Skeletal muscle satellite cell (primary cell): ENCODE data around the gene IMMP2L.

ENCODE experiments used
- H3K27me3 ChIP-seq: 2 replicates; pipeline ENCODE4 v1.7.0; 2013; ENCODE audit warnings: low read length; ENCODE audit not compliant: control insufficient read depth, insufficient read depth
- H3K36me3 ChIP-seq: 2 replicates; pipeline ENCODE4 v1.7.0; 2013; ENCODE audit warnings: mild to moderate bottlenecking, control low read depth, low read length; ENCODE audit not compliant: insufficient read depth
- H3K4me1 ChIP-seq: 2 replicates; pipeline ENCODE4 v1.7.0; 2013; ENCODE audit warnings: low read length; ENCODE audit not compliant: control insufficient read depth, insufficient read depth
- H3K4me2 ChIP-seq: 2 replicates; pipeline ENCODE4 v1.7.0; 2013; ENCODE audit warnings: mild to moderate bottlenecking, low read length
- H3K4me3 ChIP-seq: 2 replicates; pipeline ENCODE4 v1.7.0; 2013; ENCODE audit warnings: low read length
- H3K9ac ChIP-seq: 2 replicates; pipeline ENCODE4 v1.7.0; 2013; ENCODE audit warnings: mild to moderate bottlenecking, low read depth, low read length, moderate library complexity
- H3K9me3 ChIP-seq: replicated peaks from 2 replicates; pipeline ENCODE4 v1.7.0; 2013; ENCODE audit warnings: mild to moderate bottlenecking, control low read depth, low read length

The IMMP2L gene

GRCh38 chr7:110911632-110912031 lies 650.7 kb downstream of the IMMP2L start:
- Histone ChIP-seq H3K9me3 (no peaks in the 10 kb centered on the region), H3K36me3 (no peaks in the 10 kb centered on the region), H3K4me2 (no peak overlapping the region), H3K9ac (no peak overlapping the region), H3K4me1 (no peaks in the 10 kb centered on the region), H3K27me3 (no peaks in the 10 kb centered on the region), H3K4me3 (no peak overlapping the region)

GRCh38 chr7:110909117-110909516 lies 653.2 kb downstream of the IMMP2L start:
- no peak overlapping the region for H3K4me3 ChIP-seq
- H3K9ac ChIP-seq = no peak overlapping the region
- no peak overlapping the region for H3K4me2 ChIP-seq
- H3K4me1 ChIP-seq = no peaks in the 10 kb centered on the region
- no peaks in the 10 kb centered on the region for H3K9me3 ChIP-seq
- H3K36me3 ChIP-seq = no peaks in the 10 kb centered on the region
- H3K27me3 ChIP-seq = no peaks in the 10 kb centered on the region

GRCh38 chr7:110905773-110906566 lies 656.3 kb downstream of the IMMP2L start:
- no peaks in the 10 kb centered on the region for H3K27me3 ChIP-seq
- no peak overlapping the region for H3K4me2 ChIP-seq
- H3K9ac ChIP-seq = no peak overlapping the region
- no peak overlapping the region for H3K4me3 ChIP-seq
- no peaks in the 10 kb centered on the region for H3K36me3 ChIP-seq
- no peaks in the 10 kb centered on the region for H3K9me3 ChIP-seq
- no peaks in the 10 kb centered on the region for H3K4me1 ChIP-seq

GRCh38 chr7:110898516-110898915 lies 663.8 kb downstream of the IMMP2L start:
- no peaks in the 10 kb centered on the region for H3K27me3 ChIP-seq
- no peaks in the 10 kb centered on the region for H3K36me3 ChIP-seq
- H3K4me2 ChIP-seq = no peak overlapping the region
- no peaks in the 10 kb centered on the region for H3K9me3 ChIP-seq
- H3K4me3 ChIP-seq = no peak overlapping the region
- H3K4me1 ChIP-seq = no peaks in the 10 kb centered on the region
- no peak overlapping the region for H3K9ac ChIP-seq

GRCh38 chr7:110897538-110897937 lies 664.8 kb downstream of the IMMP2L start:
- Histone ChIP-seq H3K27me3 (no peaks in the 10 kb centered on the region), H3K9ac (no peak overlapping the region), H3K4me3 (no peak overlapping the region), H3K4me2 (no peak overlapping the region), H3K36me3 (no peaks in the 10 kb centered on the region), H3K4me1 (no peaks in the 10 kb centered on the region), H3K9me3 (no peaks in the 10 kb centered on the region)

- Histone ChIP-seq H3K36me3 (no peaks in the 10 kb centered on the region), H3K9me3 (no peaks in the 10 kb centered on the region), H3K27me3 (no peaks in the 10 kb centered on the region), H3K9ac (no peak overlapping the region), H3K4me1 (no peaks in the 10 kb centered on the region), H3K4me3 (no peak overlapping the region), H3K4me2 (no peak overlapping the region)
Measured at GRCh38 chr7:110894111-110894510, 668.2 kb downstream of the IMMP2L start.

- no peaks in the 10 kb centered on the region for H3K9me3 ChIP-seq
- no peaks in the 10 kb centered on the region for H3K4me1 ChIP-seq
- no peak overlapping the region for H3K4me3 ChIP-seq
- no peak overlapping the region for H3K4me2 ChIP-seq
- H3K9ac ChIP-seq = no peak overlapping the region
- H3K27me3 ChIP-seq = no peaks in the 10 kb centered on the region
- H3K36me3 ChIP-seq = no peaks in the 10 kb centered on the region
Measured at GRCh38 chr7:110891197-110891596, 671.1 kb downstream of the IMMP2L start.

- no peaks in the 10 kb centered on the region for H3K36me3 ChIP-seq
- H3K4me3 ChIP-seq = no peak overlapping the region
- H3K9me3 ChIP-seq = no peaks in the 10 kb centered on the region
- no peaks in the 10 kb centered on the region for H3K4me1 ChIP-seq
- no peaks in the 10 kb centered on the region for H3K27me3 ChIP-seq
- no peak overlapping the region for H3K9ac ChIP-seq
- H3K4me2 ChIP-seq = no peak overlapping the region
Measured at GRCh38 chr7:110890101-110890500, 672.2 kb downstream of the IMMP2L start.

GRCh38 chr7:110889335-110889734 lies 673.0 kb downstream of the IMMP2L start:
- no peak overlapping the region for H3K4me2 ChIP-seq
- H3K9me3 ChIP-seq = no peaks in the 10 kb centered on the region
- no peak overlapping the region for H3K4me3 ChIP-seq
- no peak overlapping the region for H3K9ac ChIP-seq
- H3K27me3 ChIP-seq = no peaks in the 10 kb centered on the region
- no peaks in the 10 kb centered on the region for H3K36me3 ChIP-seq
- no peaks in the 10 kb centered on the region for H3K4me1 ChIP-seq

GRCh38 chr7:110888641-110889040 lies 673.7 kb downstream of the IMMP2L start:
- H3K4me2 ChIP-seq = no peak overlapping the region
- H3K27me3 ChIP-seq = no peaks in the 10 kb centered on the region
- H3K9ac ChIP-seq = no peak overlapping the region
- H3K4me3 ChIP-seq = no peak overlapping the region
- no peaks in the 10 kb centered on the region for H3K9me3 ChIP-seq
- H3K36me3 ChIP-seq = no peaks in the 10 kb centered on the region
- H3K4me1 ChIP-seq = no peaks in the 10 kb centered on the region

GRCh38 chr7:110885474-110885873 lies 676.8 kb downstream of the IMMP2L start:
- Histone ChIP-seq H3K4me3 (no peak overlapping the region), H3K4me2 (no peak overlapping the region), H3K9ac (no peak overlapping the region), H3K27me3 (no peaks in the 10 kb centered on the region), H3K4me1 (no peaks in the 10 kb centered on the region), H3K36me3 (no peaks in the 10 kb centered on the region), H3K9me3 (no peaks in the 10 kb centered on the region)

GRCh38 chr7:110881721-110882120 lies 680.6 kb downstream of the IMMP2L start:
- no peak overlapping the region for H3K4me3 ChIP-seq
- H3K4me2 ChIP-seq = no peak overlapping the region
- no peaks in the 10 kb centered on the region for H3K4me1 ChIP-seq
- H3K9me3 ChIP-seq = no peaks in the 10 kb centered on the region
- H3K9ac ChIP-seq = no peak overlapping the region
- no peaks in the 10 kb centered on the region for H3K27me3 ChIP-seq
- no peaks in the 10 kb centered on the region for H3K36me3 ChIP-seq
